GM19238 (cell line): Measurements from ENCODE around the gene ACY1.
A peak's percentile ranks its signal among the peaks of the same experiment; 100 is the strongest.
"Not testable (repeated sequence)": the region's sequence is repeated elsewhere in the genome, so short reads cannot be mapped to it uniquely, and the experiment has no call there.

Experiments
- DNase-seq: peaks from one replicate; pipeline ENCODE4 v3.0.0; 2011; ENCODE audit warnings: low spot score; ENCODE audit not compliant: insufficient read length

ACY1 gene

GRCh38 chr3:51983578-51984268, 388 bp downstream of the ACY1 start:
- DNase-seq = no peak

- no peak for DNase-seq
These were observed 923 bp downstream of the ACY1 start for GRCh38 chr3:51984269-51984647.

- no peak for DNase-seq
These were observed 1.7 kb downstream of the ACY1 start for GRCh38 chr3:51985063-51985462.

- DNase-seq = no peak
These were observed 2.9 kb downstream of the ACY1 start for GRCh38 chr3:51986010-51986947.

GRCh38 chr3:51987568-51987967, 4.2 kb downstream of the ACY1 start:
- DNase-seq = no peak

GRCh38 chr3:51988286-51989146, 5.2 kb downstream of the ACY1 start:
- no peak for DNase-seq

GRCh38 chr3:51990501-51990971, 7.2 kb downstream of the ACY1 start:
- not testable (repeated sequence) for DNase-seq

- DNase-seq = no peak
These were observed 8.8 kb downstream of the ACY1 start for GRCh38 chr3:51992017-51992682.

- not testable (repeated sequence) for DNase-seq
These were observed 10.3 kb downstream of the ACY1 start for GRCh38 chr3:51993657-51994056.

- no peak for DNase-seq
These were observed 11.2 kb downstream of the ACY1 start for GRCh38 chr3:51994530-51994929.

GRCh38 chr3:51995346-51996163, 12.2 kb downstream of the ACY1 start, which contains the start of gene RPL29:
Gene RPL29, minus strand, starts transcription at chr3:51995895. Its CDS starts 434 bp downstream, at chr3:51995461.
- peak; percentile 94 for DNase-seq

- no peak for DNase-seq
These were observed 13.8 kb downstream of the ACY1 start for GRCh38 chr3:51997172-51997571.

- DNase-seq = no peak
These were observed 14.7 kb downstream of the ACY1 start for GRCh38 chr3:51997935-51998596.

- DNase-seq = no peak
These were observed 15.4 kb downstream of the ACY1 start for GRCh38 chr3:51998774-51999173.

GRCh38 chr3:51999846-52000245, 16.5 kb downstream of the ACY1 start:
- DNase-seq = no peak

- peak; percentile 97 for DNase-seq
These were observed 18.2 kb downstream of the ACY1 start for GRCh38 chr3:52001443-52001974.

- DNase-seq = no peak
These were observed 19.4 kb downstream of the ACY1 start for GRCh38 chr3:52002748-52003147.

- no peak for DNase-seq
These were observed 20.9 kb downstream of the ACY1 start for GRCh38 chr3:52004163-52004787.
